H1 (cell line): Measurements from ENCODE around the gene MPIG6B. TPM values are rescaled to one million over a fixed set of nuclear protein-coding genes. Genes with fewer than 3 reads are reported as not detected.

Experiments
- CREB1 ChIP-seq: IDR thresholded peaks from 2 replicates; pipeline ENCODE4 v1.6.1; 2012; ENCODE audit warnings: inconsistent platforms
- polyA plus RNA-seq, 7 experiments: library from polyadenylated mRNA; depleted of rRNA in 3 of 7; stranded (reverse) in 5 of 7; unstranded in 2 of 7; fragments of >200 nt in 5 of 7; fragments of 200-250 nt in 2 of 7; gene quantifications; 1 replicate in 5 of 7; 2 replicates in 1 of 7; 4 replicates in 1 of 7; pipeline versions ENCODE4 v1.2.1 to v1.2.3, GENCODE V29; 2011 to 2013; ENCODE audit warnings: missing spikeins in 2 of 7, mixed read lengths in 2 of 7
- total RNA-seq: library from RNA; stranded (reverse); fragmentation: NEBNext Ultra II Directional; extraction: Animal tissue kit (Norgen Biotek cat#: 25700); gene quantifications from 2 replicates; pipeline ENCODE4 v1.2.1, GENCODE V29; 2021

The MPIG6B gene
- total and polyA plus RNA-seq, 2 of the 8 experiments (the other 6 are each of a cell fraction or from before 2014, with no cell fraction given), result 0.18 TPM; not detected in 1

GRCh38 chr6:31765559-31765909 lies 42.4 kb downstream of the MPIG6B start (continued):
- TF ChIP-seq CREB1, result no peak
- TF ChIP-seq, all 59 proteins: peak for 0
